Spleen (tissue), 11 donors: ENCODE results near the gene OOSP2. TPM values are rescaled to one million over a fixed set of nuclear protein-coding genes. Genes with fewer than 3 reads are reported as not detected.
"Not testable (repeated sequence)": the region's sequence is repeated elsewhere in the genome, so short reads cannot be mapped to it uniquely, and the experiment has no call there.

ENCODE experiments used
- DNase-seq: peaks from one replicate; pipeline ENCODE4 v3.0.0-alpha.2; 2020
- H3K27ac ChIP-seq, 8 donors: fragments of 200-600 bp; sonication (generic) in 7 of 8; 1 replicate in 4 of 8; 2 replicates in 4 of 8; pipeline versions ENCODE4 v1.5.0 to v1.8.0; 2016 to 2021; ENCODE audit warnings: inconsistent platforms in 4 of 8, mild to moderate bottlenecking in 4 of 8, moderate library complexity in 1 of 8
- H3K27me3 ChIP-seq, 7 donors: fragments of 200-600 bp; sonication (generic) in 6 of 7; replicated peaks in 1 of 7; 1 replicate in 4 of 7; 2 replicates in 3 of 7; pipeline versions ENCODE4 v1.5.0 to v1.8.0; 2016 to 2021; ENCODE audit warnings: inconsistent platforms in 3 of 7, mild to moderate bottlenecking in 1 of 7
- H3K36me3 ChIP-seq, 6 donors: fragments of 200-600 bp; sonication (generic) in 5 of 6; 1 replicate in 4 of 6; 2 replicates in 2 of 6; pipeline versions ENCODE4 v1.5.0 to v1.8.0; 2016 to 2021; ENCODE audit warnings: inconsistent platforms in 2 of 6
- H3K4me1 ChIP-seq, 6 donors: fragments of 200-600 bp; sonication (generic) in 5 of 6; 1 replicate in 3 of 6; 2 replicates in 3 of 6; pipeline versions ENCODE4 v1.5.0 to v1.8.0; 2016 to 2021; ENCODE audit warnings: inconsistent platforms in 3 of 6
- H3K4me3 ChIP-seq, 8 donors: fragments of 200-600 bp; sonication (generic) in 7 of 8; 1 replicate in 4 of 8; 2 replicates in 4 of 8; pipeline versions ENCODE4 v1.5.0 to v1.8.0; 2016 to 2021; ENCODE audit warnings: inconsistent platforms in 4 of 8, mild to moderate bottlenecking in 4 of 8, moderate library complexity in 2 of 8
- H3K9me3 ChIP-seq, 8 donors: fragments of 200-600 bp; sonication (generic) in 7 of 8; 1 replicate in 4 of 8; 2 replicates in 4 of 8; pipeline versions ENCODE4 v1.5.0 to v1.8.0; 2016 to 2021; ENCODE audit warnings: inconsistent platforms in 4 of 8
- POLR2A ChIP-seq, 3 donors: fragments of 450-650 bp; IDR thresholded peaks; one replicate each; pipeline ENCODE4 v1.5.1; 2017; ENCODE audit warnings: antibody characterized with exemption in 3 of 3, mild to moderate bottlenecking in 1 of 3
- POLR2AphosphoS5 ChIP-seq, 3 donors: sonication (generic); formaldehyde crosslinking; IDR thresholded peaks; one replicate each; pipeline ENCODE4 v1.5.1; 2017; ENCODE audit warnings: antibody characterized with exemption in 3 of 3
- WGBS, 5 donors: extraction: QIAGEN DNeasy Blood & Tissue Kit in 3 of 5; methylation state at CpG; one replicate each; pipeline versions ENCODE4 v1.1.5 to v1.1.7; 2013 to 2018; 5-methylcytosine and 5-hydroxymethylcytosine counted together
- intact Hi-C: fragments of 100-400 bp; cut with DNase I; formaldehyde crosslinking; loops from one replicate; pipeline ENCODE4 v1.15.0; 2023; ENCODE audit warnings: low total_unique reads
- polyA plus RNA-seq, 3 donors: library from polyadenylated mRNA; stranded (reverse); fragments of 200-250 nt; gene quantifications; one replicate each; pipeline ENCODE4 v1.2.1, GENCODE V29; 2013
- total RNA-seq, 7 donors: library from RNA; depleted of rRNA in 3 of 7; stranded (reverse); fragments of >200 nt in 3 of 7; fragmentation: NEBNext Ultra II Directional in 4 of 7; extraction: Animal tissue kit (Norgen Biotek cat#: 25700) in 4 of 7; gene quantifications; one replicate each; pipeline versions ENCODE4 v1.1.0 to v1.2.1, GENCODE V29; 2016 to 2021
- TF ChIP-seq, protein P1 (sequence below), 11 experiments: fragments of 200-600 bp in 7 of 11; fragments of 450-650 bp in 4 of 11; sonication (generic) in 4 of 11; IDR thresholded peaks in 8 of 11; conservative IDR thresholded peaks in 3 of 11; 1 replicate in 7 of 11; 2 replicates in 4 of 11; pipeline versions ENCODE4 v1.4.0 to v1.8.0; 2016 to 2021; ENCODE audit warnings: antibody characterized with exemption in 11 of 11, inconsistent platforms in 4 of 11, mild to moderate bottlenecking in 1 of 11
- donor health status: healthy with polysubstance abuse.
- donor health status: DM: no; HTN: no; CAD: no; lungs with moderate emphysema.
- donor health status: DM: no; HTN: no; CAD: no.
- donor health status: Bipolar disorder and iron deficiency.
- donor health status: healthy.
- donor health status: DM: no; HTN: no; CAD: no.
- donor health status: DM: yes; HTN: yes; CAD: no.

Gene OOSP2
- total and polyA plus RNA-seq, 10 donors, result not detected

DNA sequence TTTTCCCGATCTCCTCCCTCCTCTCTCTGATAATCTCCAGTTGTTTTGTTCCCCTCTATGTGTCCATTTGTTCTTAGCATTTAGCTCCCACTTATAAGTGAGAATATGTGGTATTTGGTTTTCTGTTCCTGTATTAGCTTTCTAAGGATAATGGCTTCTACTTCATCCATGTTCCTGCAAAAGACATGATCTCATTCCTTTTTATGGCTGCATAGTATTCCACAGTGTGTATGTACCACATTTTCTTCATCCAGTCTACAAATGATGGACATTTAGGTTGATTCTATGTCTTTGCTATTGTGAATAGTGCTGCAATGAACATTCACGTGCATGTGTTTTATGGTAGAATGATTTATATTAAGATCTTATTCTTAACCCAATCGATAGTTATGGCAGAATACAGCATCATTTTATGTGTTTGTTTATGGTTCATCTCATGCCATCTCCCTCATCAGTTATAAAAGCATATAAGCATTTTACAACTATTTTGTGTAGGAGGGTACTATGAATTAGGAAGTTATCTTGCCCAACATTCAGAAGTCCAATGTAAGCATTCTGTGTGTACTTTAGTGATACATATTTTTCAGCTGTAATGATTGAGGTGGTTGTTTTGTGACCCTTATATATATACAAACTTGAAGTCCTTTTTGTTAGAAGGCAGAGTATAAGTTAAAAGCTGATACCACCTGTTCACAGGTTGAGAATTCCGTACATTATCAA, 19.5 kb downstream of the OOSP2 start:
- Histone ChIP-seq H3K9me3 (peaks cover 0 to 5% (median 0%) of the 10 kb centered on the region in 8 donors), H3K27ac (no peak overlapping the region), H3K27me3 (no peaks in the 10 kb centered on the region), H3K4me1 (peaks cover 0 to 26% (median 0%) of the 10 kb centered on the region in 6 donors), H3K4me3 (no peak overlapping the region), H3K36me3 (no peaks in the 10 kb centered on the region)
- intact Hi-C loops, result no loop called here
- no peak for DNase-seq
- no peak for TF ChIP-seq POLR2AphosphoS5 (IDR thresholded peaks at IDR 0.05)
- TF ChIP-seq, protein P1, sequence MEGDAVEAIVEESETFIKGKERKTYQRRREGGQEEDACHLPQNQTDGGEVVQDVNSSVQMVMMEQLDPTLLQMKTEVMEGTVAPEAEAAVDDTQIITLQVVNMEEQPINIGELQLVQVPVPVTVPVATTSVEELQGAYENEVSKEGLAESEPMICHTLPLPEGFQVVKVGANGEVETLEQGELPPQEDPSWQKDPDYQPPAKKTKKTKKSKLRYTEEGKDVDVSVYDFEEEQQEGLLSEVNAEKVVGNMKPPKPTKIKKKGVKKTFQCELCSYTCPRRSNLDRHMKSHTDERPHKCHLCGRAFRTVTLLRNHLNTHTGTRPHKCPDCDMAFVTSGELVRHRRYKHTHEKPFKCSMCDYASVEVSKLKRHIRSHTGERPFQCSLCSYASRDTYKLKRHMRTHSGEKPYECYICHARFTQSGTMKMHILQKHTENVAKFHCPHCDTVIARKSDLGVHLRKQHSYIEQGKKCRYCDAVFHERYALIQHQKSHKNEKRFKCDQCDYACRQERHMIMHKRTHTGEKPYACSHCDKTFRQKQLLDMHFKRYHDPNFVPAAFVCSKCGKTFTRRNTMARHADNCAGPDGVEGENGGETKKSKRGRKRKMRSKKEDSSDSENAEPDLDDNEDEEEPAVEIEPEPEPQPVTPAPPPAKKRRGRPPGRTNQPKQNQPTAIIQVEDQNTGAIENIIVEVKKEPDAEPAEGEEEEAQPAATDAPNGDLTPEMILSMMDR (IDR thresholded peaks at IDR 0.05 in 8 of 11, conservative IDR thresholded peaks at IDR 0.05 in 3 of 11), result no peak
- TF ChIP-seq POLR2A (IDR thresholded peaks at IDR 0.05), result no peak
- WGBS, 5 donors, result 85 to 90% (median 88%) methylated on average over 4 of the region's 4 CpGs

DNA sequence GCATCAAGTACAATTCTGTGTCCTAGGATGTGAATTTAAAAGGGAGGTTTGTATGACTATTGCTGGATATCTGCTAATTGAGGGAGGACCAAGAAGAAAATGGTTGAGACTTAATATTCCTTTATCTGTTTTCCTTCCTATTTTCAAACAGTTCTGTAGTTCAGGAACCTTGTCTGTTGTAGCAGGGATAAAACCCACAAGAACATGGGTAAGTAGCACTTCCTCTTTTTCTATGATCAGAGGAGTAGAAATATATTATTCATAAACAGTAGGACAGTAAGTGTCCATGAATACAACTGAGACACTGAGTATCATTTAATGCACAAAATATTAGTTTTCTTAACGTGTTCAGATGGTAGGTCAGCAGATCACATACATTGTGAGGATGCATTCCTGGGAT, 23.9 kb downstream of the OOSP2 start:
- 53 to 73% (median 56%) methylated on average over 1 of the region's 1 CpG for WGBS, 5 donors
- TF ChIP-seq POLR2AphosphoS5 (IDR thresholded peaks at IDR 0.05), result no peak
- TF ChIP-seq, protein P1 (IDR thresholded peaks at IDR 0.05 in 8 of 11, conservative IDR thresholded peaks at IDR 0.05 in 3 of 11), result no peak
- TF ChIP-seq POLR2A (IDR thresholded peaks at IDR 0.05), result no peak

DNA sequence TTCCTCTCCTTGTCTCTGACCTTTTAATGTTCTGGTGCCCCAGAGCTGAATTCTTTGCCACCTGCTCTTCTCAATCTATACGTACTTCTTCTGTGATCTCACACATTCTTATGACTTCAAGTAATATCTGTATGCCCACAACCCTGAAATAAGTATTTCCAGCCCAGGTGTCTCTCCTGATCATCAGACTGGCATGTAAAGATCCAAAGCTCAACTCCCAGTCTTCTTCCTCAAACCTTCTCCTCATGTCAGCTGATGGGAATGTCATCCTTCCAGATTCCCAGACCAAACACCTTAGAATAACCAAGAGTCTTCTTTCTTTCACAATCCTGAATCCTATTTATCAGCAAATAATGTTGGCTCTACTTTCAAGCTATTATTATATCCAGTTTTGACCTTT, 25.6 kb downstream of the OOSP2 start:
- peaks cover 0 to 7% (median 0%) of the 10 kb centered on the region in 6 donors for H3K4me1 ChIP-seq
- H3K9me3 ChIP-seq, result no peaks in the 10 kb centered on the region
- no peaks in the 10 kb centered on the region for H3K27me3 ChIP-seq
- intact Hi-C loops, result no loop called here
- no peaks in the 10 kb centered on the region for H3K36me3 ChIP-seq
- H3K4me3 ChIP-seq, result no peak overlapping the region
- WGBS, 5 donors, result 79 to 89% (median 81%) methylated on average over 1 of the region's 1 CpG
- no peak for TF ChIP-seq POLR2AphosphoS5 (IDR thresholded peaks at IDR 0.05)
- TF ChIP-seq, protein P1 (IDR thresholded peaks at IDR 0.05 in 8 of 11, conservative IDR thresholded peaks at IDR 0.05 in 3 of 11), result no peak
- no peak for TF ChIP-seq POLR2A (IDR thresholded peaks at IDR 0.05)
- no peak overlapping the region for H3K27ac ChIP-seq
- no peak for DNase-seq

More for the DNA sequence above, 23.9 kb downstream of the OOSP2 start:
- intact Hi-C loops, result no loop called here
- no peak for DNase-seq
- Histone ChIP-seq H3K4me3 (no peak overlapping the region), H3K27ac (no peak overlapping the region), H3K27me3 (no peaks in the 10 kb centered on the region), H3K9me3 (peaks cover 0 to 5% (median 0%) of the 10 kb centered on the region in 8 donors), H3K4me1 (peaks cover 0 to 7% (median 0%) of the 10 kb centered on the region in 6 donors), H3K36me3 (no peaks in the 10 kb centered on the region)

DNA sequence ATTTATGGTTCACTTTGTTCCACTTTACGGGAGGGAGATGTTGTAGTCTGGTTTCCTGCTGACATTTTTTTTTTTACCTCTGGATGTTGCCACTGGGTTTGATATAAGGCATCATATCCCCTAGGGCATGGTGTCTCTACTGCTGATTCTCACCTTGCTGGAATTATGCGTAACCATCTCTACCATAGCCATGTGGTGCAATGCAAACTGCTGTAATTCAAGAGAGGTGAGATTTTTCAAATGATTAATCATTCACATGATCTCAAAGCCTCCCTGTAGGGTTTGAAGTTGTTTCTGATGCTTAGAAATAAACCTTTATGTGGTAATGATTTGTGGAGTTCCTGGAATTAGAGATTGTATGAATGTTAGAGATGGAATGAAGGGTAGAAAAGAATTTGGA, 29.2 kb downstream of the OOSP2 start:
- TF ChIP-seq POLR2A (IDR thresholded peaks at IDR 0.05) (no peak), POLR2AphosphoS5 (IDR thresholded peaks at IDR 0.05) (no peak)
- TF ChIP-seq, protein P1 (IDR thresholded peaks at IDR 0.05 in 8 of 11, conservative IDR thresholded peaks at IDR 0.05 in 3 of 11), result no peak
- H3K36me3 ChIP-seq, result no peaks in the 10 kb centered on the region
- peaks cover 0 to 8% (median 0%) of the 10 kb centered on the region in 8 donors for H3K9me3 ChIP-seq
- H3K27me3 ChIP-seq, result no peaks in the 10 kb centered on the region
- 52 to 71% (median 53%) methylated on average over 2 of the region's 2 CpGs for WGBS, 5 donors
- H3K27ac ChIP-seq, result no peak overlapping the region
- no peak overlapping the region for H3K4me3 ChIP-seq
- H3K4me1 ChIP-seq, result peaks cover 0 to 1% (median 0%) of the 10 kb centered on the region in 6 donors
- intact Hi-C loops, result no loop called here
- DNase-seq, result no peak

DNA sequence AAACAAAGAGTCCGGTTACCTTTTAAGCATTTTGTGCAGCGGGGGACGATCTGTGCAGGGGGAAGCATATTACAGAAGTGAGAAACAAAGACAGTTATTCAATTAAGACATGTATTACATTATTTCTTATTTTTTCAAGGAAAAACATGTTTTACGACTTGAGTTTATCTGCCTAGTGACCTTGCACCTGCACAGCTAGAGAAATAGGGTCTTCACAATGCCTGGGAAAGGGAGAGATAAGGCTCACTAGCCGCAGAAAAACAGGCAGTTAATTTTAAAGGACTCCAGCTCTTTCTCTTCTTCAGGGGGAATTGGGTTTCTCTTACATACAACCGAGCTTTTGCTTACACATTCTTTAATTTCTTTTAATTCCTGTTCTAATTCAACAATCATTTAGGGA, 31.4 kb downstream of the OOSP2 start:
- H3K27me3 ChIP-seq, H3K4me3 ChIP-seq, intact Hi-C loops, H3K27ac ChIP-seq, H3K4me1 ChIP-seq, H3K9me3 ChIP-seq, DNase-seq, H3K36me3 ChIP-seq: not testable (repeated sequence)
- 82 to 88% (median 85%) methylated on average over 6 of the region's 6 CpGs for WGBS, 5 donors
